Kidney epithelial cell (primary cell): ENCODE data around the gene FBXO21. TPM values are rescaled to one million over a fixed set of nuclear protein-coding genes. Genes with fewer than 3 reads are reported as not detected.

ENCODE experiments used
- DNase-seq: peaks from one replicate; pipeline ENCODE4 v3.0.0-alpha.2; 2010; ENCODE audit warnings: low read depth
- H3K27me3 ChIP-seq: 2 replicates; pipeline ENCODE4 v1.6.0; 2011; ENCODE audit warnings: low read length; ENCODE audit not compliant: control insufficient read depth, insufficient read depth
- H3K36me3 ChIP-seq: 2 replicates; pipeline ENCODE4 v1.5.1; 2011; ENCODE audit warnings: low read length; ENCODE audit not compliant: control insufficient read depth, insufficient read depth
- H3K4me3 ChIP-seq: 2 replicates; pipeline ENCODE4 v1.5.1; 2011; ENCODE audit warnings: low read depth, mild to moderate bottlenecking, control low read depth, low read length
- CTCF ChIP-seq: IDR thresholded peaks from 2 replicates; pipeline ENCODE4 v1.5.1; 2011; ENCODE audit warnings: mild to moderate bottlenecking, moderate library complexity, low read length, control low read depth, inconsistent platforms; ENCODE audit not compliant: insufficient read depth, poor library complexity, severe bottlenecking
- total RNA-seq: library from RNA; depleted of rRNA; stranded (reverse); fragments of >200 nt; gene quantifications from 2 replicates; pipeline ENCODE4 v1.2.3, GENCODE V29; 2015

FBXO21 gene
- total RNA-seq, 1 donor from 2014 or later = 82.1 TPM

GRCh38 chr12:117142094-117142493, 48.2 kb downstream of the FBXO21 start:
- no peaks in the 10 kb centered on the region for H3K27me3 ChIP-seq
- H3K4me3 ChIP-seq = no peak overlapping the region
- DNase-seq = no peak
- no peak for TF ChIP-seq CTCF
- no peaks in the 10 kb centered on the region for H3K36me3 ChIP-seq

GRCh38 chr12:117141097-117141898, 49.0 kb downstream of the FBXO21 start:
- DNase-seq = no peak
- no peaks in the 10 kb centered on the region for H3K36me3 ChIP-seq
- no peaks in the 10 kb centered on the region for H3K27me3 ChIP-seq
- TF ChIP-seq CTCF = no peak
- H3K4me3 ChIP-seq = no peak overlapping the region

GRCh38 chr12:117140397-117141096, 49.7 kb downstream of the FBXO21 start:
- H3K4me3 ChIP-seq = no peak overlapping the region
- no peak for TF ChIP-seq CTCF
- no peaks in the 10 kb centered on the region for H3K27me3 ChIP-seq
- H3K36me3 ChIP-seq = no peaks in the 10 kb centered on the region
- DNase-seq = no peak

- TF ChIP-seq CTCF = no peak
- Histone ChIP-seq H3K4me3 (no peak overlapping the region), H3K36me3 (no peaks in the 10 kb centered on the region), H3K27me3 (no peaks in the 10 kb centered on the region)
- DNase-seq = no peak
Observed at GRCh38 chr12:117139025-117139717, 51.1 kb downstream of the FBXO21 start.

- DNase-seq = no peak
- Histone ChIP-seq H3K27me3 (no peaks in the 10 kb centered on the region), H3K36me3 (no peaks in the 10 kb centered on the region), H3K4me3 (no peak overlapping the region)
- TF ChIP-seq CTCF = no peak
Observed at GRCh38 chr12:117134721-117135120, 55.5 kb downstream of the FBXO21 start.
